Measurements from ENCODE around the gene LRSAM1. TPM values are rescaled to one million over a fixed set of nuclear protein-coding genes. Genes with fewer than 3 reads are reported as not detected.

The LRSAM1 gene
- total RNA-seq = 25.6 to 29.3 TPM (median 27.5 TPM) in 3 replicates
- long read RNA-seq, transcript LRSAM1-201 (26 exons, 3,146 nt) = major isoform, 43 of 92 reads
- long read RNA-seq, transcript LRSAM1-202 (25 exons, 3,376 nt) = minor isoform, 29 of 92 reads
- long read RNA-seq, partial matches to known transcripts = 6 of 92 reads
- long read RNA-seq, other reads (novel, unspliced or antisense) = 11 of 92 reads

- TF ChIP-seq, protein P1, sequence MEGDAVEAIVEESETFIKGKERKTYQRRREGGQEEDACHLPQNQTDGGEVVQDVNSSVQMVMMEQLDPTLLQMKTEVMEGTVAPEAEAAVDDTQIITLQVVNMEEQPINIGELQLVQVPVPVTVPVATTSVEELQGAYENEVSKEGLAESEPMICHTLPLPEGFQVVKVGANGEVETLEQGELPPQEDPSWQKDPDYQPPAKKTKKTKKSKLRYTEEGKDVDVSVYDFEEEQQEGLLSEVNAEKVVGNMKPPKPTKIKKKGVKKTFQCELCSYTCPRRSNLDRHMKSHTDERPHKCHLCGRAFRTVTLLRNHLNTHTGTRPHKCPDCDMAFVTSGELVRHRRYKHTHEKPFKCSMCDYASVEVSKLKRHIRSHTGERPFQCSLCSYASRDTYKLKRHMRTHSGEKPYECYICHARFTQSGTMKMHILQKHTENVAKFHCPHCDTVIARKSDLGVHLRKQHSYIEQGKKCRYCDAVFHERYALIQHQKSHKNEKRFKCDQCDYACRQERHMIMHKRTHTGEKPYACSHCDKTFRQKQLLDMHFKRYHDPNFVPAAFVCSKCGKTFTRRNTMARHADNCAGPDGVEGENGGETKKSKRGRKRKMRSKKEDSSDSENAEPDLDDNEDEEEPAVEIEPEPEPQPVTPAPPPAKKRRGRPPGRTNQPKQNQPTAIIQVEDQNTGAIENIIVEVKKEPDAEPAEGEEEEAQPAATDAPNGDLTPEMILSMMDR (IDR thresholded peaks at IDR 0.05) = peak; percentile 47
- peak; percentile 97 for DNase-seq (ENCODE audit: low spot score)
- Mint-ChIP-seq H3K4me1 (ENCODE audit: low read depth) (peaks cover 43% of the 10 kb centered on the region), H3K4me3 (ENCODE audit: unreplicated experiment) (peak within 1 kb of the TSS; percentile 93), H3K27ac (ENCODE audit: unreplicated experiment) (peak within 1 kb of the TSS; percentile 99), H3K9me3 (ENCODE audit: low read depth) (peaks cover 3% of the 10 kb centered on the region), H3K36me3 (ENCODE audit: low read depth) (peaks cover 43% of the 10 kb centered on the region), H3K27me3 (ENCODE audit: low read depth) (no peaks in the 10 kb centered on the region)
These were observed at the start of gene LRSAM1, which contains the start of gene RPL12 for GRCh38 chr9:127450830-127451607. Gene LRSAM1 (plus strand): TSS chr9:127451510. CDS start chr9:127454528, 3,018 bp downstream. Gene RPL12 (minus strand): TSS chr9:127451406. CDS start chr9:127451317, 89 bp downstream.

DNA sequence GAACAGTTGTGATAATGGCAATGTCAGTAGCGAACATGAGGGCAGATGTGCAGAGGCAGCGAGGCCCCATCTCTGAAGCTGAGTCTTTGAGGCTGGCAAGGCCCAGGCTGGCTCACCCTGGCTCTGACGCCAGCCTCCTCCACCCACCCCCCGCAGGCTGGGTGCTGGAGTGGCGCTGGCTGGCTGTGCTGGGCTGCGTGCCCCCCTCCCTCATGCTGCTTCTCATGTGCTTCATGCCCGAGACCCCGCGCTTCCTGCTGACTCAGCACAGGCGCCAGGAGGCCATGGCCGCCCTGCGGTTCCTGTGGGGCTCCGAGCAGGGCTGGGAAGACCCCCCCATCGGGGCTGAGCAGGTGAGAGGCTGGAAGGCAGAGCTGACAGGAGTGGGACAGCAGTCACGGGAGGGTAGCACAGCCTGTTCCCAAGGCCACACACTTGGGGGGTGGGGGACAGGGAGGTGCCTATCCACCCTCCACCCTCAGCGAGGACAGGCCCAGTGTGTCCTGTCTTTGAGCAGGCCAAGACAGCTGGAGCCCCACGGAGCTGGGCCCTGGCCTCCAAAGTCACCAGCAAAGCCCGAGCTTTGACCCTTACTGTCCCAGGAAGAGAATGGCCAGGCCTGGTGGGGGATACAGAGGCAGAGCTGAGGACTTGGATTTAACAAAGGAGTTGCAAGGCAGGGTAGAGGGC, 48.8 kb upstream of the LRSAM1 start:
- Mint-ChIP-seq H3K4me1 (ENCODE audit: low read depth) (peaks cover 6% of the 10 kb centered on the region), H3K36me3 (ENCODE audit: low read depth) (peaks cover 4% of the 10 kb centered on the region), H3K27ac (ENCODE audit: unreplicated experiment) (no peak overlapping the region), H3K27me3 (ENCODE audit: low read depth) (no peaks in the 10 kb centered on the region), H3K9me3 (ENCODE audit: low read depth) (no peaks in the 10 kb centered on the region), H3K4me3 (ENCODE audit: unreplicated experiment) (no peak overlapping the region)
- peak; percentile 83 for DNase-seq (ENCODE audit: low spot score)
- TF ChIP-seq, protein P1 (IDR thresholded peaks at IDR 0.05) = no peak

GRCh38 chr9:127403507-127404192, 47.7 kb upstream of the LRSAM1 start:
- no peak overlapping the region for H3K4me3 Mint-ChIP-seq (ENCODE audit: unreplicated experiment)
- peak; percentile 87 for DNase-seq (ENCODE audit: low spot score)
- H3K27ac Mint-ChIP-seq (ENCODE audit: unreplicated experiment) = no peak overlapping the region
- peaks cover 4% of the 10 kb centered on the region for H3K36me3 Mint-ChIP-seq (ENCODE audit: low read depth)
- H3K9me3 Mint-ChIP-seq (ENCODE audit: low read depth) = no peaks in the 10 kb centered on the region
- no peaks in the 10 kb centered on the region for H3K4me1 Mint-ChIP-seq (ENCODE audit: low read depth)
- H3K27me3 Mint-ChIP-seq (ENCODE audit: low read depth) = no peaks in the 10 kb centered on the region
- TF ChIP-seq, protein P1 (IDR thresholded peaks at IDR 0.05) = no peak

- TF ChIP-seq, protein P1 (IDR thresholded peaks at IDR 0.05) = no peak
- Mint-ChIP-seq H3K27ac (ENCODE audit: unreplicated experiment) (no peak overlapping the region), H3K9me3 (ENCODE audit: low read depth) (no peaks in the 10 kb centered on the region), H3K27me3 (ENCODE audit: low read depth) (no peaks in the 10 kb centered on the region), H3K36me3 (ENCODE audit: low read depth) (peaks cover 4% of the 10 kb centered on the region), H3K4me1 (ENCODE audit: low read depth) (no peaks in the 10 kb centered on the region), H3K4me3 (ENCODE audit: unreplicated experiment) (no peak overlapping the region)
- DNase-seq (ENCODE audit: low spot score) = peak; percentile 87
These were observed 46.7 kb upstream of the LRSAM1 start for GRCh38 chr9:127404631-127405030.

All from chondrocyte (in vitro differentiated cells).